ENCODE data around the gene PPP3CB.

The PPP3CB gene

GRCh38 chr10:73386583-73386982 lies 109.2 kb downstream of the PPP3CB start:
- no peak for ATAC-seq

More at GRCh38 chr10:73386583-73386982, 109.2 kb downstream of the PPP3CB start:
- TF ChIP-seq ZNF8 (CRISPR knock-in tag; IDR thresholded peaks at IDR 0.05) = no peak
- TF ChIP-seq TOX (CRISPR knock-in tag; IDR thresholded peaks at IDR 0.05; ENCODE audit: borderline replicate concordance) = no peak
- TF ChIP-seq ZFP30 (CRISPR knock-in tag; IDR thresholded peaks at IDR 0.05) = no peak
- TF ChIP-seq ZC3H10 (CRISPR knock-in tag; IDR thresholded peaks at IDR 0.05) = no peak
- TF ChIP-seq CSRNP3 (CRISPR knock-in tag; IDR thresholded peaks at IDR 0.05) = no peak
- TF ChIP-seq POU6F1 (CRISPR knock-in tag; IDR thresholded peaks at IDR 0.05; ENCODE audit: borderline replicate concordance, low read depth) = no peak
- TF ChIP-seq SNAI2 (CRISPR knock-in tag; IDR thresholded peaks at IDR 0.05) = no peak
- TF ChIP-seq TSHZ2 (CRISPR knock-in tag; IDR thresholded peaks at IDR 0.05) = no peak
- no peak for TF ChIP-seq ESRRG (CRISPR knock-in tag; IDR thresholded peaks at IDR 0.05)
- no peak for TF ChIP-seq PPARA (CRISPR knock-in tag; IDR thresholded peaks at IDR 0.05; ENCODE audit: borderline replicate concordance)
- no peak for TF ChIP-seq GLIS3 (CRISPR knock-in tag; IDR thresholded peaks at IDR 0.05)
- no peak for TF ChIP-seq TCF4 (CRISPR knock-in tag; IDR thresholded peaks at IDR 0.05; ENCODE audit: borderline replicate concordance)
- no peak for TF ChIP-seq ARNTL (CRISPR knock-in tag; IDR thresholded peaks at IDR 0.05; ENCODE audit: borderline replicate concordance, low read depth)
